ENCODE results near the gene LRP1.

The LRP1 gene

GRCh38 chr12:57170927-57171326 lies 42.6 kb downstream of the LRP1 start:
- Histone ChIP-seq H3K9me3 (ENCODE audit: low read depth, low read length) (no peaks in the 10 kb centered on the region), H3K9ac (ENCODE audit: insufficient read length) (no peak overlapping the region), H3K36me3 (ENCODE audit: insufficient read depth, low read length) (peaks cover 29% of the 10 kb centered on the region; the same call in 1 of the 2 replicates), H3K27ac (no peak overlapping the region), H3K4me3 (no peak overlapping the region)
- no peak for TF ChIP-seq EZH2 (IDR thresholded peaks at IDR 0.05)
- DNase-seq (ENCODE audit: low read depth, low spot score): no peak

GRCh38 chr12:57171668-57172067 lies 43.4 kb downstream of the LRP1 start:
- H3K36me3 ChIP-seq (ENCODE audit: insufficient read depth, low read length): peaks cover 31% of the 10 kb centered on the region
- no peaks in the 10 kb centered on the region for H3K9me3 ChIP-seq (ENCODE audit: low read depth, low read length)
- no peak overlapping the region for H3K9ac ChIP-seq (ENCODE audit: insufficient read length)
- TF ChIP-seq POLR2AphosphoS5 (IDR thresholded peaks at IDR 0.05; ENCODE audit: borderline replicate concordance, low read depth, low read length): no peak
- no peak for TF ChIP-seq EZH2 (IDR thresholded peaks at IDR 0.05)
- TF ChIP-seq FOXP2 (optimal IDR thresholded peaks at IDR 0.05; ENCODE audit: control extremely low read depth, extremely low read length, insufficient read depth): no peak
- H3K4me3 ChIP-seq: no peak overlapping the region
- H3K27ac ChIP-seq: no peak overlapping the region
- no peak for DNase-seq (ENCODE audit: low read depth, low spot score)

GRCh38 chr12:57173089-57173488 lies 44.8 kb downstream of the LRP1 start:
- TF ChIP-seq EZH2 (IDR thresholded peaks at IDR 0.05) (no peak), FOXP2 (optimal IDR thresholded peaks at IDR 0.05; ENCODE audit: control extremely low read depth, extremely low read length, insufficient read depth) (no peak), POLR2AphosphoS5 (IDR thresholded peaks at IDR 0.05; ENCODE audit: borderline replicate concordance, low read depth, low read length) (no peak)
- Histone ChIP-seq H3K9me3 (ENCODE audit: low read depth, low read length) (no peaks in the 10 kb centered on the region), H3K27ac (no peak overlapping the region), H3K9ac (ENCODE audit: insufficient read length) (no peak overlapping the region), H3K36me3 (ENCODE audit: insufficient read depth, low read length) (peaks cover 17% of the 10 kb centered on the region), H3K4me3 (no peak overlapping the region)
- DNase-seq (ENCODE audit: low read depth, low spot score): no peak

GRCh38 chr12:57173683-57174082 lies 45.4 kb downstream of the LRP1 start:
- Histone ChIP-seq H3K9ac (ENCODE audit: insufficient read length) (no peak overlapping the region), H3K9me3 (ENCODE audit: low read depth, low read length) (no peaks in the 10 kb centered on the region), H3K27ac (no peak overlapping the region), H3K4me3 (no peak overlapping the region), H3K36me3 (ENCODE audit: insufficient read depth, low read length) (peaks cover 13% of the 10 kb centered on the region)
- TF ChIP-seq FOXP2 (optimal IDR thresholded peaks at IDR 0.05; ENCODE audit: control extremely low read depth, extremely low read length, insufficient read depth): no peak
- TF ChIP-seq POLR2AphosphoS5 (IDR thresholded peaks at IDR 0.05; ENCODE audit: borderline replicate concordance, low read depth, low read length): no peak
- TF ChIP-seq EZH2 (IDR thresholded peaks at IDR 0.05): no peak
- DNase-seq (ENCODE audit: low read depth, low spot score): no peak

GRCh38 chr12:57175428-57176138 lies 47.3 kb downstream of the LRP1 start:
- no peak for DNase-seq (ENCODE audit: low read depth, low spot score)
- no peak for TF ChIP-seq POLR2AphosphoS5 (IDR thresholded peaks at IDR 0.05; ENCODE audit: borderline replicate concordance, low read depth, low read length)
- no peak for TF ChIP-seq FOXP2 (optimal IDR thresholded peaks at IDR 0.05; ENCODE audit: control extremely low read depth, extremely low read length, insufficient read depth)
- TF ChIP-seq EZH2 (IDR thresholded peaks at IDR 0.05): no peak
- H3K4me3 ChIP-seq: no peak overlapping the region
- no peak overlapping the region for H3K9ac ChIP-seq (ENCODE audit: insufficient read length)
- peaks cover 18% of the 10 kb centered on the region for H3K36me3 ChIP-seq (ENCODE audit: insufficient read depth, low read length)
- no peaks in the 10 kb centered on the region for H3K9me3 ChIP-seq (ENCODE audit: low read depth, low read length)
- H3K27ac ChIP-seq: no peak overlapping the region

GRCh38 chr12:57176139-57176477 lies 47.8 kb downstream of the LRP1 start:
- Histone ChIP-seq H3K27ac (no peak overlapping the region), H3K9ac (ENCODE audit: insufficient read length) (no peak overlapping the region), H3K9me3 (ENCODE audit: low read depth, low read length) (no peaks in the 10 kb centered on the region), H3K4me3 (no peak overlapping the region), H3K36me3 (ENCODE audit: insufficient read depth, low read length) (peaks cover 18% of the 10 kb centered on the region)
- TF ChIP-seq EZH2 (IDR thresholded peaks at IDR 0.05) (no peak), POLR2AphosphoS5 (IDR thresholded peaks at IDR 0.05; ENCODE audit: borderline replicate concordance, low read depth, low read length) (no peak)
- DNase-seq (ENCODE audit: low read depth, low spot score): no peak

- H3K27ac ChIP-seq: no peak overlapping the region
- H3K4me3 ChIP-seq: no peak overlapping the region
- peaks cover 18% of the 10 kb centered on the region for H3K36me3 ChIP-seq (ENCODE audit: insufficient read depth, low read length)
- TF ChIP-seq FOXP2 (optimal IDR thresholded peaks at IDR 0.05; ENCODE audit: control extremely low read depth, extremely low read length, insufficient read depth): no peak
- no peak for TF ChIP-seq POLR2AphosphoS5 (IDR thresholded peaks at IDR 0.05; ENCODE audit: borderline replicate concordance, low read depth, low read length)
- no peak for DNase-seq (ENCODE audit: low read depth, low spot score)
- H3K9me3 ChIP-seq (ENCODE audit: low read depth, low read length): no peaks in the 10 kb centered on the region
- H3K9ac ChIP-seq (ENCODE audit: insufficient read length): no peak overlapping the region
Observed at GRCh38 chr12:57176846-57177245, 48.6 kb downstream of the LRP1 start.

GRCh38 chr12:57177354-57177753 lies 49.1 kb downstream of the LRP1 start:
- Histone ChIP-seq H3K27ac (no peak overlapping the region), H3K9me3 (ENCODE audit: low read depth, low read length) (no peaks in the 10 kb centered on the region), H3K36me3 (ENCODE audit: insufficient read depth, low read length) (peaks cover 18% of the 10 kb centered on the region), H3K9ac (ENCODE audit: insufficient read length) (no peak overlapping the region), H3K4me3 (no peak overlapping the region)
- TF ChIP-seq EZH2 (IDR thresholded peaks at IDR 0.05) (no peak), FOXP2 (optimal IDR thresholded peaks at IDR 0.05; ENCODE audit: control extremely low read depth, extremely low read length, insufficient read depth) (no peak), POLR2AphosphoS5 (IDR thresholded peaks at IDR 0.05; ENCODE audit: borderline replicate concordance, low read depth, low read length) (no peak)
- no peak for DNase-seq (ENCODE audit: low read depth, low spot score)

GRCh38 chr12:57178213-57178612 lies 49.9 kb downstream of the LRP1 start:
- Histone ChIP-seq H3K4me3 (no peak overlapping the region), H3K36me3 (ENCODE audit: insufficient read depth, low read length) (peaks cover 18% of the 10 kb centered on the region), H3K9ac (ENCODE audit: insufficient read length) (no peak overlapping the region), H3K9me3 (ENCODE audit: low read depth, low read length) (no peaks in the 10 kb centered on the region), H3K27ac (no peak overlapping the region)
- DNase-seq (ENCODE audit: low read depth, low spot score): no peak
- TF ChIP-seq POLR2AphosphoS5 (IDR thresholded peaks at IDR 0.05; ENCODE audit: borderline replicate concordance, low read depth, low read length): no peak
- TF ChIP-seq EZH2 (IDR thresholded peaks at IDR 0.05): no peak

Data from SK-N-MC (cell line).